Testis (tissue), 2 donors: ENCODE results near the gene SAFB2.

Source experiments
- CTCF ChIP-seq, 3 experiments: fragments of 450-650 bp in 2 of 3; fragments of 200-600 bp in 1 of 3; sonication (generic) in 1 of 3; IDR thresholded peaks; one replicate each; pipeline ENCODE4 v1.5.1; 2016 to 2019; ENCODE audit warnings: antibody characterized with exemption in 3 of 3, mild to moderate bottlenecking in 2 of 3, moderate library complexity in 1 of 3
- POLR2A ChIP-seq: fragments of 450-650 bp; IDR thresholded peaks from one replicate; pipeline ENCODE4 v1.6.1; 2017; ENCODE audit warnings: antibody characterized with exemption, mild to moderate bottlenecking, moderate library complexity

GRCh38 chr19:5632657-5633056, 10.1 kb upstream of the SAFB2 start:
- TF ChIP-seq CTCF (IDR thresholded peaks at IDR 0.05) (no peak), POLR2A (no peak)
